Hypothalamus (tissue), 51 donors: ENCODE results near the gene SUGP1.

ENCODE experiments used
- DNase-seq, 51 donors: peaks; one replicate each; lab custom pipeline; 2025; lab: John Stamatoyannopoulos, UW

The SUGP1 gene

GRCh38 chr19:19238126-19238894 is 82.0 kb downstream of the SUGP1 start:
- no peak for DNase-seq

GRCh38 chr19:19236173-19236572 is 84.1 kb downstream of the SUGP1 start:
- no peak for DNase-seq

- no peak for DNase-seq
These were observed 86.0 kb downstream of the SUGP1 start for GRCh38 chr19:19234220-19234816.

- peak in 3 of 51 donors; percentile 20 to 32 (median 32) for DNase-seq
These were observed 88.0 kb downstream of the SUGP1 start for GRCh38 chr19:19232261-19232721.

GRCh38 chr19:19230999-19231398 is 89.3 kb downstream of the SUGP1 start:
- no peak for DNase-seq

- no peak for DNase-seq
These were observed 90.6 kb downstream of the SUGP1 start for GRCh38 chr19:19229701-19230100.

- no peak for DNase-seq
These were observed 93.1 kb downstream of the SUGP1 start for GRCh38 chr19:19227217-19227616.

GRCh38 chr19:19226663-19227062 is 93.6 kb downstream of the SUGP1 start:
- no peak for DNase-seq

- DNase-seq = no peak
These were observed 94.1 kb downstream of the SUGP1 start for GRCh38 chr19:19226204-19226603.
